IMR-90 (cell line): ENCODE results near the gene CDK5. TPM values are rescaled to one million over a fixed set of nuclear protein-coding genes. Genes with fewer than 3 reads are reported as not detected.

Experiments used
- ATAC-seq: fragments of 200-7000 bp; cut with Tn5 transposase; 2 replicates; pipeline ENCODE4 v1.9.1; 2020; ENCODE audit warnings: low read depth, mild to moderate bottlenecking, moderate library complexity
- BruUV-seq: library from RNA; stranded (reverse); fragments of 400-500 nt; replicated peaks from 2 replicates; lab custom pipeline; 2021; lab: Mats Ljungman, UMichigan
- CTCF ChIA-PET: fragments of 300-600 bp; formaldehyde crosslinking; extraction: SDS; loops from one replicate; lab custom pipeline; 2021; ENCODE audit warnings: antibody characterized with exemption; lab: Yijun Ruan, JAX
- POLR2A ChIA-PET: fragments of 300-600 bp; sonication (Branson Sonifier 250); formaldehyde crosslinking; loops from one replicate; lab custom pipeline; 2022; ENCODE audit warnings: antibody characterized with exemption; ENCODE audit not compliant: unreplicated experiment; lab: Charles Lee
- DNase-seq: peaks from one replicate; pipeline ENCODE4 v3.0.0; 2013
- H2AFZ ChIP-seq: replicated peaks from 2 replicates; pipeline ENCODE3; 2013; ENCODE audit warnings: low read length, mild to moderate bottlenecking; ENCODE audit not compliant: poor library complexity
- H2AK5ac ChIP-seq: 2 replicates; pipeline ENCODE4 v1.6.1; 2013; ENCODE audit warnings: low read depth, low read length, inconsistent platforms
- H2AK9ac ChIP-seq: replicated peaks from 2 replicates; pipeline ENCODE3; 2013; ENCODE audit warnings: mild to moderate bottlenecking, low read depth, low read length, moderate library complexity; ENCODE audit not compliant: poor library complexity
- H2BK120ac ChIP-seq: 2 replicates; pipeline ENCODE4 v1.6.1; 2013; ENCODE audit warnings: low read depth, low read length, inconsistent platforms
- H2BK15ac ChIP-seq: 3 replicates; pipeline ENCODE4 v1.6.1; 2013; ENCODE audit warnings: low read depth, low read length, inconsistent platforms
- H2BK20ac ChIP-seq: 2 replicates; pipeline ENCODE4 v1.6.1; 2013; ENCODE audit warnings: low read depth, mild to moderate bottlenecking, inconsistent platforms, low read length, moderate library complexity
- H2BK5ac ChIP-seq: 2 replicates; pipeline ENCODE4 v1.6.1; 2013; ENCODE audit warnings: mild to moderate bottlenecking, low read depth, low read length, inconsistent platforms; ENCODE audit not compliant: poor library complexity, severe bottlenecking
- H3K14ac ChIP-seq: replicated peaks from 2 replicates; pipeline ENCODE4 v1.6.1; 2013; ENCODE audit warnings: low read depth, low read length, inconsistent platforms
- H3K18ac ChIP-seq: 2 replicates; pipeline ENCODE4 v1.6.1; 2013; ENCODE audit warnings: low read depth, low read length, control low read depth
- H3K23ac ChIP-seq: 2 replicates; pipeline ENCODE4 v1.6.1; 2013; ENCODE audit warnings: low read depth, low read length, inconsistent platforms
- H3K27ac ChIP-seq: 2 replicates; pipeline ENCODE4 v1.5.1; 2013; ENCODE audit warnings: mild to moderate bottlenecking, control low read depth, low read length; ENCODE audit not compliant: insufficient read depth
- H3K27me3 ChIP-seq: 2 replicates; pipeline ENCODE4 v1.6.1; 2013; ENCODE audit warnings: low read length; ENCODE audit not compliant: control insufficient read depth, insufficient read depth
- H3K36me3 ChIP-seq: 2 replicates; pipeline ENCODE4 v1.6.1; 2013; ENCODE audit warnings: low read length, mixed read lengths; ENCODE audit not compliant: control insufficient read depth, insufficient read depth
- H3K4ac ChIP-seq: 2 replicates; pipeline ENCODE4 v1.6.1; 2013; ENCODE audit warnings: low read depth, low read length, inconsistent platforms
- H3K4me1 ChIP-seq: 2 replicates; pipeline ENCODE4 v1.6.1; 2013; ENCODE audit warnings: low read length, mixed read lengths; ENCODE audit not compliant: control insufficient read depth, insufficient read depth
- H3K4me2 ChIP-seq: 2 replicates; pipeline ENCODE4 v1.6.1; 2013; ENCODE audit warnings: low read depth, mild to moderate bottlenecking, control low read depth, low read length, moderate library complexity
- H3K4me3 ChIP-seq: 2 replicates; pipeline ENCODE4 v1.5.1; 2013; ENCODE audit warnings: low read depth, mild to moderate bottlenecking, control low read depth, low read length, moderate library complexity; ENCODE audit not compliant: insufficient read depth
- H3K56ac ChIP-seq: 2 replicates; pipeline ENCODE4 v1.6.1; 2013; ENCODE audit warnings: low read length, inconsistent platforms; ENCODE audit not compliant: insufficient read depth; ENCODE audit errors: extremely low read depth
- H3K79me1 ChIP-seq, 2 experiments: 2 replicates each; pipeline ENCODE4 v1.6.1; 2013; ENCODE audit warnings: low read length in 2 of 2, inconsistent platforms in 1 of 2, low read depth in 1 of 2
- H3K9ac ChIP-seq: 2 replicates; pipeline ENCODE4 v1.6.1; 2013; ENCODE audit warnings: low read depth, low read length, control low read depth
- H3K9me1 ChIP-seq: 2 replicates; pipeline ENCODE4 v1.6.1; 2013; ENCODE audit warnings: low read length, inconsistent platforms; ENCODE audit not compliant: insufficient read depth
- H3K9me3 ChIP-seq: 2 replicates; pipeline ENCODE4 v1.6.1; 2013; ENCODE audit warnings: low read length; ENCODE audit not compliant: control insufficient read depth, insufficient read depth
- H4K20me1 ChIP-seq: 2 replicates; pipeline ENCODE4 v1.6.1; 2013; ENCODE audit warnings: low read length, inconsistent platforms; ENCODE audit not compliant: insufficient read depth
- H4K5ac ChIP-seq: 2 replicates; pipeline ENCODE4 v1.6.1; 2013; ENCODE audit warnings: mild to moderate bottlenecking, low read depth, low read length, control low read depth
- H4K8ac ChIP-seq, 2 experiments: 2 replicates each; pipeline ENCODE4 v1.6.1; 2013; ENCODE audit warnings: low read depth in 2 of 2, low read length in 2 of 2, control low read depth in 1 of 2, inconsistent platforms in 1 of 2
- H4K91ac ChIP-seq: 2 replicates; pipeline ENCODE4 v1.6.1; 2013; ENCODE audit warnings: low read depth, low read length, inconsistent platforms; ENCODE audit not compliant: insufficient read depth
- BHLHE40 ChIP-seq: fragments of 150-350 bp; IDR thresholded peaks from 2 replicates; pipeline ENCODE4 v1.6.1; 2016; ENCODE audit warnings: mild to moderate bottlenecking, low read depth, low read length
- CEBPB ChIP-seq: IDR thresholded peaks from 2 replicates; pipeline ENCODE4 v1.6.1; 2012; ENCODE audit warnings: low read depth, low read length, improper control_type of control experiment
- CHD1 ChIP-seq: IDR thresholded peaks from 2 replicates; pipeline ENCODE4 v1.6.1; 2012; ENCODE audit warnings: low read depth, low read length, improper control_type of control experiment
- CTCF ChIP-seq: conservative IDR thresholded peaks from 2 replicates; pipeline ENCODE4 v1.5.1; 2012; ENCODE audit warnings: mild to moderate bottlenecking, low read depth, low read length, improper control_type of control experiment
- ELK1 ChIP-seq: fragments of 150-350 bp; IDR thresholded peaks from 2 replicates; pipeline ENCODE4 v1.6.1; 2016; ENCODE audit warnings: low read depth, mild to moderate bottlenecking, low read length, moderate library complexity, borderline replicate concordance
- FOS ChIP-seq: fragments of 150-350 bp; IDR thresholded peaks from 2 replicates; pipeline ENCODE4 v1.6.1; 2016; ENCODE audit warnings: low read depth, low read length
- MAFK ChIP-seq: IDR thresholded peaks from 2 replicates; pipeline ENCODE4 v1.6.1; 2012; ENCODE audit warnings: low read depth, low read length, improper control_type of control experiment
- MAZ ChIP-seq: IDR thresholded peaks from 2 replicates; pipeline ENCODE4 v1.6.1; 2012; ENCODE audit warnings: low read depth, mild to moderate bottlenecking, low read length, improper control_type of control experiment, moderate library complexity, borderline replicate concordance
- MXI1 ChIP-seq: IDR thresholded peaks from 2 replicates; pipeline ENCODE4 v1.6.1; 2012; ENCODE audit warnings: low read depth, mild to moderate bottlenecking, low read length, moderate library complexity, borderline replicate concordance
- NFE2L2 ChIP-seq: fragments of 150-350 bp; IDR thresholded peaks from 2 replicates; pipeline ENCODE4 v1.6.1; 2016; ENCODE audit warnings: low read depth, mild to moderate bottlenecking, low read length
- POLR2A ChIP-seq: IDR thresholded peaks from 2 replicates; pipeline ENCODE4 v1.6.1; 2012; ENCODE audit warnings: mild to moderate bottlenecking, low read depth, low read length
- RAD21 ChIP-seq: IDR thresholded peaks from 2 replicates; pipeline ENCODE4 v1.6.1; 2012; ENCODE audit warnings: low read length, improper control_type of control experiment
- RCOR1 ChIP-seq: IDR thresholded peaks from 2 replicates; pipeline ENCODE4 v1.6.1; 2012; ENCODE audit warnings: mild to moderate bottlenecking, low read length, improper control_type of control experiment; ENCODE audit not compliant: insufficient replicate concordance
- RFX5 ChIP-seq: IDR thresholded peaks from 2 replicates; pipeline ENCODE4 v1.8.0; 2012; ENCODE audit warnings: low read depth, mild to moderate bottlenecking, low read length, moderate library complexity
- SMC3 ChIP-seq: fragments of 150-350 bp; IDR thresholded peaks from 2 replicates; pipeline ENCODE4 v1.6.1; 2016; ENCODE audit warnings: low read depth, mild to moderate bottlenecking, antibody characterized with exemption, low read length, moderate library complexity
- USF2 ChIP-seq: fragments of 150-350 bp; IDR thresholded peaks from 2 replicates; pipeline ENCODE4 v1.6.1; 2017; ENCODE audit warnings: mild to moderate bottlenecking, antibody characterized with exemption, low read length, low read depth
- WGBS, 2 experiments: methylation state at CpG; one replicate each; pipeline versions ENCODE4 v1.1.5 to v1.1.7; 2013; ENCODE audit warnings: missing lambda C conversion rate in 2 of 2; ENCODE audit not compliant: insufficient read length in 1 of 2; ENCODE audit errors: extremely low coverage in 2 of 2; 5-methylcytosine and 5-hydroxymethylcytosine counted together
- dilution Hi-C: fragments of 300-500 bp; cut with HindIII; formaldehyde crosslinking; loops from one replicate; pipeline ENCODE4 v1.14.3; 2018; ENCODE audit warnings: low sequenced_read_pairs; ENCODE audit not compliant: unreplicated experiment
- in situ Hi-C: fragments of 300-500 bp; cut with MboI; formaldehyde crosslinking; loops from 3 replicates; pipeline ENCODE4 v1.14.3; 2019; ENCODE audit warnings: low sequenced_read_pairs, inconsistent platforms, mixed read lengths
- intact Hi-C: fragments of 100-400 bp; cut with micrococcal nuclease; formaldehyde crosslinking; loops from 2 replicates; pipeline ENCODE4 v1.10.0; 2022
- polyA plus RNA-seq, 3 experiments: library from polyadenylated mRNA; depleted of rRNA; stranded (reverse); fragments of >200 nt; gene quantifications; 2 replicates each; pipeline ENCODE4 v1.2.3, GENCODE V29; 2012; ENCODE audit warnings: low replicate concordance in 1 of 3
- total RNA-seq: library from RNA; depleted of rRNA; stranded (reverse); fragments of >200 nt; gene quantifications from 2 replicates; pipeline ENCODE4 v1.2.3, GENCODE V29; 2012

Gene CDK5
- total and polyA plus RNA-seq, 2 of the 4 experiments (the other 2 are of a cell fraction), result 22.4 to 34.8 TPM

GRCh38 chr7:151016942-151017341 is 40.8 kb downstream of the CDK5 start:
- Histone ChIP-seq H4K5ac (no peak overlapping the region), H3K18ac (no peak overlapping the region), H3K9me1 (no peaks in the 10 kb centered on the region), H3K14ac (no peak overlapping the region), H3K36me3 (no peaks in the 10 kb centered on the region), H2BK5ac (no peak overlapping the region), H2AK9ac (no peak overlapping the region), H3K9ac (no peak overlapping the region), H2AK5ac (no peak overlapping the region), H4K8ac (no peak overlapping the region), H3K4ac (no peak overlapping the region), H3K4me2 (no peak overlapping the region), H4K20me1 (no peaks in the 10 kb centered on the region), H4K91ac (no peak overlapping the region), H3K27me3 (peaks cover 53% of the 10 kb centered on the region), H3K9me3 (no peaks in the 10 kb centered on the region), H2BK120ac (no peak overlapping the region), H3K79me1 (no peaks in the 10 kb centered on the region), H3K4me1 (peaks cover 8% of the 10 kb centered on the region; the same call in 1 of the 2 replicates), H2BK20ac (no peak overlapping the region), H3K56ac (no peak overlapping the region), H2BK15ac (no peak overlapping the region), H3K4me3 (no peak overlapping the region), H3K27ac (no peak overlapping the region), H2AFZ (no peak overlapping the region), H3K23ac (no peak overlapping the region)
- BruUV-seq, result no TSS peak
- dilution Hi-C loops, result no loop called here
- ATAC-seq (no peak), DNase-seq (no peak)
- intact Hi-C loops, result no loop called here
- TF ChIP-seq CEBPB (no peak), CTCF (no peak), RAD21 (no peak), USF2 (no peak), MXI1 (no peak), SMC3 (no peak), NFE2L2 (no peak), FOS (no peak), BHLHE40 (no peak), RFX5 (no peak), MAZ (no peak), ELK1 (no peak), RCOR1 (no peak), CHD1 (no peak), POLR2A (no peak), MAFK (no peak)
- POLR2A ChIA-PET, result interaction anchor here (0.6 kb wide), 1 partner anchor 268 kb away, joined by 17 read pairs; no protein-coding TSS in a partner anchor
- CTCF ChIA-PET, result no interaction called here
- WGBS, 2 experiments, result 87% methylated on average over 14 of the region's 15 CpGs; no CpG with 5 or more reads in 1 of the 2 experiments
- in situ Hi-C loops, result no loop called here
